ENCODE data around the gene TAC3. TPM values are rescaled to one million over a fixed set of nuclear protein-coding genes. Genes with fewer than 3 reads are reported as not detected.

TAC3 gene
- total and polyA plus RNA-seq, 2 of the 8 experiments (the other 6 are each of a cell fraction or from before 2014, with no cell fraction given), result 9.7 to 45.3 TPM

- Histone ChIP-seq H4K5ac (ENCODE audit: insufficient read length, low read depth, low read length) (no peak overlapping the region), H3K56ac (replicated peaks; ENCODE audit: insufficient read length, low read depth, low read length) (no peak overlapping the region), H2BK20ac (ENCODE audit: low read length) (no peak overlapping the region), H4K20me1 (replicated peaks in 1 of 2; ENCODE audit: control insufficient read depth in 1 of 2, insufficient read depth in 2 of 2, low read length in 2 of 2) (no peaks in the 10 kb centered on the region), H3K27me3 (replicated peaks in 1 of 4; ENCODE audit: control insufficient read depth in 3 of 4, extremely low read depth in 1 of 4, insufficient read depth in 3 of 4, low read length in 3 of 4) (peaks cover 0 to 3% (median 0%) of the 10 kb centered on the region in 4 experiments; a peak in 1 of 7 replicates), H2AFZ (ENCODE audit: low read length) (peak overlapping the region; percentile 89), H3K79me2 (ENCODE audit: control insufficient read depth in 1 of 2, insufficient read depth in 2 of 2, low read length in 2 of 2) (no peaks in the 10 kb centered on the region), H2BK15ac (ENCODE audit: low read length) (no peak overlapping the region), H3K27ac (ENCODE audit: low read depth, low read length) (no peak overlapping the region), H3K4me2 (ENCODE audit: insufficient read depth in 1 of 2, low read depth in 2 of 2, low read length in 2 of 2) (no peak overlapping the region), H2AK5ac (ENCODE audit: low read depth, low read length) (no peak overlapping the region), H3K4ac (replicated peaks; ENCODE audit: insufficient read length, low read depth, low read length) (no peak overlapping the region), H2BK5ac (ENCODE audit: low read depth, low read length) (peak overlapping the region; percentile 89; the same call in 1 of the 2 replicates), H3K23ac (ENCODE audit: insufficient read length) (no peak overlapping the region), H3K14ac (ENCODE audit: insufficient read length) (no peak overlapping the region), H4K91ac (replicated peaks; ENCODE audit: insufficient read length, low read length) (peak overlapping the region; percentile 29), H2BK120ac (replicated peaks; ENCODE audit: low read depth, low read length) (no peak overlapping the region), H4K8ac (ENCODE audit: extremely low read depth, insufficient read depth, low read length) (no peak overlapping the region), H3K4me1 (replicated peaks in 1 of 4; ENCODE audit: control insufficient read depth in 3 of 4, insufficient read depth in 4 of 4, low read length in 3 of 4) (peaks cover 0 to 8% (median 3%) of the 10 kb centered on the region in 4 experiments; a peak in 5 of 7 replicates), H3K9ac (replicated peaks in 1 of 4; ENCODE audit: extremely low read depth in 1 of 4, low read depth in 3 of 4, low read length in 3 of 4) (no peak overlapping the region), H2BK12ac (ENCODE audit: low read depth, low read length) (no peak overlapping the region), H3K18ac (ENCODE audit: extremely low read depth, low read length) (no peak overlapping the region), H3K9me3 (ENCODE audit: insufficient read depth in 2 of 2, low read depth in 1 of 2, low read length in 1 of 2) (no peaks in the 10 kb centered on the region), H3K36me3 (ENCODE audit: control insufficient read depth in 2 of 4, insufficient read depth in 4 of 4, low read length in 3 of 4) (no peaks in the 10 kb centered on the region), H3K4me3 (ENCODE audit: extremely low read depth in 1 of 4, insufficient read depth in 2 of 4, low read depth in 3 of 4, low read length in 4 of 4) (no peak overlapping the region), H3K79me1 (ENCODE audit: low read depth, low read length) (no peaks in the 10 kb centered on the region), H3K23me2 (ENCODE audit: low read depth, low read length) (no peaks in the 10 kb centered on the region; the same call in 1 of the 2 replicates)
- TF ChIP-seq CTCF (IDR thresholded peaks at IDR 0.05; ENCODE audit: control extremely low read depth in 1 of 3, insufficient read depth in 1 of 3, low read depth in 1 of 3, low read length in 3 of 3) (peak in 2 of 3 experiments; percentile 12 to 46; a peak in 3 of 4 replicates), HDAC6 (IDR thresholded peaks at IDR 0.05; ENCODE audit: low read depth, low read length) (no peak), RAD21 (IDR thresholded peaks at IDR 0.05 in 1 of 2, conservative IDR thresholded peaks at IDR 0.05 in 1 of 2; ENCODE audit: low read depth in 2 of 2, low read length in 2 of 2) (peak; percentile 42 to 58)
- no peak for DNase-seq (ENCODE audit: low read depth in 1 of 2, low spot score in 2 of 2)
- FAIRE-seq, result no peak
- POLR2A ChIA-PET (ENCODE audit: partially characterized antibody), result interaction anchor here (0.7 to 2.2 kb wide), 6 partner anchors 12 to 97 kb away, joined by 3 to 7 read pairs (median 5); partner anchors contain the start of genes LRP1 and TAC3
- CTCF ChIA-PET (ENCODE audit: partially characterized antibody), result interaction anchor here (0.5 to 6.5 kb wide), 21 partner anchors 9 to 474 kb away, joined by 3 to 51 read pairs (median 7); partner anchors contain the start of genes MYO1A, STAT6, TAC3 and ZBTB39
- WGBS, 2 experiments (ENCODE audit: extremely low coverage in 1 of 2, insufficient coverage in 1 of 2, insufficient read length in 1 of 2, insufficient replicate concordance in 2 of 2, low coverage in 1 of 2, low lambda C conversion rate in 2 of 2, missing lambda C conversion rate in 1 of 2), result 82% methylated on average over 2 of the region's 2 CpGs; no CpG with 5 or more reads in 1 of the 2 experiments
Measured at GRCh38 chr12:57031138-57031725, 14.9 kb upstream of the TAC3 start.

All from H1 (cell line).